A549 treated with CORT108297 at 1 μM for 4 hours (cell line): Measurements from ENCODE around the gene PAPOLA. TPM values are rescaled to one million over a fixed set of nuclear protein-coding genes. Genes with fewer than 3 reads are reported as not detected.

ENCODE experiments used
- total RNA-seq: library from RNA; stranded (reverse); fragments of 200-300 nt; extraction: Qiagen RNA extraction; gene quantifications from 5 replicates; pipeline ENCODE4 v1.2.3, GENCODE V29; 2022

PAPOLA gene
- 79.0 to 90.5 TPM (median 87.6 TPM) in 5 replicates for total RNA-seq

GRCh38 chr14:96501740-96502620, at the start of gene PAPOLA:
Gene PAPOLA, plus strand, starts transcription at chr14:96502382. Its CDS starts 211 bp downstream, at chr14:96502593.

Other genes with a start within 250 kb of the PAPOLA start
- gene BDKRB1, start 246.2 kb upstream of the PAPOLA start, total RNA-seq, result 0.81 to 1.1 TPM (median 0.86 TPM) in 5 replicates
- gene ATG2B, start 139.0 kb upstream of the PAPOLA start, total RNA-seq, result 6.0 to 9.9 TPM (median 8.0 TPM) in 5 replicates
- 16.2 to 23.2 TPM (median 22.4 TPM) in 5 replicates for gene GSKIP, start 138.9 kb upstream of the PAPOLA start, total RNA-seq
- 1.8 to 2.6 TPM (median 2.4 TPM) in 5 replicates for gene AK7, start 110.3 kb upstream of the PAPOLA start, total RNA-seq